ENCODE data around the gene PTGFRN.

PTGFRN gene

GRCh38 chr1:116902723-116903383 lies 6.9 kb upstream of the PTGFRN start:
- ATAC-seq (ENCODE audit: low read depth), result no peak
- H3K27ac Mint-ChIP-seq, result no peak overlapping the region
- H3K9me3 Mint-ChIP-seq, result peaks cover 7% of the 10 kb centered on the region
- no peak overlapping the region for H3K4me3 Mint-ChIP-seq
- DNase-seq (ENCODE audit: low spot score in 2 of 2), result no peak
- H3K27me3 Mint-ChIP-seq, result peaks cover 9% of the 10 kb centered on the region
- no peaks in the 10 kb centered on the region for H3K36me3 Mint-ChIP-seq
- no peaks in the 10 kb centered on the region for H3K4me1 Mint-ChIP-seq

GRCh38 chr1:116904791-116905320 lies 4.9 kb upstream of the PTGFRN start:
- H3K27ac Mint-ChIP-seq, result no peak overlapping the region
- peaks cover 15% of the 10 kb centered on the region for H3K27me3 Mint-ChIP-seq
- DNase-seq (ENCODE audit: low spot score in 2 of 2) (no peak), ATAC-seq (ENCODE audit: low read depth) (no peak)
- no peak overlapping the region for H3K4me3 Mint-ChIP-seq
- H3K36me3 Mint-ChIP-seq, result no peaks in the 10 kb centered on the region
- H3K9me3 Mint-ChIP-seq, result peaks cover under 1% of the 10 kb centered on the region
- no peaks in the 10 kb centered on the region for H3K4me1 Mint-ChIP-seq

DNA sequence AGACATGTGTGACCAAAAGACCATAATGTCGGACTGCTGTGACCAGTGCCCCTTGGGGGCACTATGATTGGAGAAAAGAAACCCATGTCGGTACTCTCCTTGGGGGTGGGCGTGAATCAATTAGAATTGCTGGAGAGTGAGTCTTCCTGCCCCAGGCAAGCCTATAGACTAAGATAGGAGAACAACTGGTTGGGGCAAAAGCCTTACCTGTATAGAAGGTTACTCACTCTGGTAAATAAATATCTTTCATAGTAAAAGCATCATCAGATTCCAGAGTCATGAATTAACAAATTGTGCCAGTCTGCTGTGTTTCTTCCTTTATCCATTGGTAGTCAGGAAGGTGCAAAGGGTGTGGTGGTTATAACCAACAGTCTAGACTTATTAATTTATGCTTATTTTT lies 2.9 kb upstream of the PTGFRN start:
- no peaks in the 10 kb centered on the region for H3K36me3 Mint-ChIP-seq

GRCh38 chr1:116907351-116907750 lies 2.4 kb upstream of the PTGFRN start:
- H3K4me1 Mint-ChIP-seq, result no peaks in the 10 kb centered on the region
- no peak overlapping the region for H3K27ac Mint-ChIP-seq
- DNase-seq (ENCODE audit: low spot score in 2 of 2), result no peak
- H3K4me3 Mint-ChIP-seq, result no peak overlapping the region
- H3K36me3 Mint-ChIP-seq, result no peaks in the 10 kb centered on the region
- no peaks in the 10 kb centered on the region for H3K9me3 Mint-ChIP-seq
- ATAC-seq (ENCODE audit: low read depth), result no peak
- H3K27me3 Mint-ChIP-seq, result peaks cover 10% of the 10 kb centered on the region

More for the DNA sequence above, 2.9 kb upstream of the PTGFRN start:
- Mint-ChIP-seq H3K4me1 (no peaks in the 10 kb centered on the region), H3K4me3 (no peak overlapping the region), H3K9me3 (no peaks in the 10 kb centered on the region), H3K27me3 (peaks cover 11% of the 10 kb centered on the region), H3K27ac (no peak overlapping the region)
- DNase-seq (ENCODE audit: low spot score in 2 of 2) (no peak), ATAC-seq (ENCODE audit: low read depth) (no peak)

DNA sequence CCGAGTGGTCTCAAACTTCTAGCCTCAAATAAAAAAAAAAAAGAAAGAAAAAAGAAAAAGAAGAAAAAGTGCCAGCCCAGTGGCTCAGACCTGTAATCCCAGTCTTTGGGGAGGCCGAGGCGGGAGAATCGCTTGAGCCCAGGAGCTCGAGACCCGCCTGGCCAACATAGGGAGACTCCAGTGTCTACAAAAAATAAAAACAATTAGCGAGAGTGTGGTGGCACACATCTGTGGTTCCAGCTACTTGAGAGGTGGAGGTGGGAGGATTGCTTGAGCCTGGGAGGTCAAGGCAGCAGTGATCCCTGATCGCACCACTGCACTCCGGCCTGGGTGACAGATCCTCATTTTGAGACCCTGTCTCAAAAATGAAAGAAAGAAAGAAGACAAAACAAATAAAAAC lies 1.4 kb upstream of the PTGFRN start:
- no peak for ATAC-seq (ENCODE audit: low read depth)
- DNase-seq (ENCODE audit: low spot score in 2 of 2), result no peak
- Mint-ChIP-seq H3K4me1 (no peaks in the 10 kb centered on the region), H3K27me3 (peaks cover 10% of the 10 kb centered on the region), H3K9me3 (no peaks in the 10 kb centered on the region), H3K36me3 (no peaks in the 10 kb centered on the region), H3K4me3 (no peak overlapping the region), H3K27ac (no peak overlapping the region)

- H3K36me3 Mint-ChIP-seq, result no peaks in the 10 kb centered on the region
- H3K4me1 Mint-ChIP-seq, result no peaks in the 10 kb centered on the region
- H3K27ac Mint-ChIP-seq, result no peak overlapping the region
- peaks cover 10% of the 10 kb centered on the region for H3K27me3 Mint-ChIP-seq
- no peak for DNase-seq (ENCODE audit: low spot score in 2 of 2)
- H3K9me3 Mint-ChIP-seq, result no peaks in the 10 kb centered on the region
- peak overlapping the region; percentile 45 for H3K4me3 Mint-ChIP-seq
- no peak for ATAC-seq (ENCODE audit: low read depth)
These were observed 750 bp upstream of the PTGFRN start for GRCh38 chr1:116908820-116909511.

DNA sequence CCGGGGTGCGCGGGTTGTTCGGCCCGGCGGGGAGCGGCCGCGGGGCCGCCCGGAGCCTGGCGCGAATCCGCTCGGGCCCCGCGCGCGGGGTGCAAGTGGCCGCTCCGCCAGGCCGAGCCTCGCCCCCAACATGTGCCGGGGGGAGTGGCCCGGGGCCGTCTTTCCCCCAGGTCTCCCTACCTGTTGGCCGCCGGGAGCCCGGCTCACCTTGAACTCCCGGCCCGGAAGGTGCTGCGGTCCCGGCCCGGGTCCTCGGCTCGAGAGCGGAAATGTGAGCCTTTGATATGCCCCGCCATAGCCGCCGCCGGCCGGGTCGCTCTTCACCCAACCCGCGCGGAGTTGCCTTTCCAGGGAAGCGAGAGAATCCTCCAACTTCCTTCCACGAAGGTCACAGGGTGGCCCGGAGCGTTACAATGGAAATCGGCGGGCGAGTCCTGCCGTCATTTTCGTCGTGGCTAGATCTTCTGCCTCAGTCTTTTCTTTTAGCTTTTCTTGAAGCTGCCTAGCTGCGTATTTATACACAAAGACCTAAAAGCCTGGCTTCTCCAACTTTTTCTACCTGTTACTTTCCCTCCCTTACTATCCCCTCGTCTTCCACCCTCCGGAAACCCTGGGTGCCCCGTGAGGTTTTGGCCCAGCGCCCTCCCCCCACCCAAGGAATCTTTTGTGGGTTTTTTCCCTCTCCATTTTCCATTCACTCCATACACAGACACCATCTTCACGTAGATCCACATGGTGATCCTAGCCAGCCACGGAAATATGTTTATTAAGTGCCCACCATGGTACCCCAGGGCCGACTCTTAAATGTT lies 867 bp downstream of the PTGFRN start:
- Mint-ChIP-seq H3K27me3 (peaks cover 10% of the 10 kb centered on the region), H3K27ac (no peak overlapping the region), H3K4me3 (no peak overlapping the region), H3K4me1 (no peaks in the 10 kb centered on the region), H3K36me3 (no peaks in the 10 kb centered on the region), H3K9me3 (no peaks in the 10 kb centered on the region)
- no peak for ATAC-seq (ENCODE audit: low read depth)
- no peak for DNase-seq (ENCODE audit: low spot score in 2 of 2)

GRCh38 chr1:116911188-116911553 lies 1.5 kb downstream of the PTGFRN start:
- DNase-seq (ENCODE audit: low spot score in 2 of 2) (no peak), ATAC-seq (ENCODE audit: low read depth) (no peak)
- Mint-ChIP-seq H3K4me3 (no peak overlapping the region), H3K27me3 (peaks cover 10% of the 10 kb centered on the region), H3K4me1 (no peaks in the 10 kb centered on the region), H3K36me3 (no peaks in the 10 kb centered on the region), H3K9me3 (no peaks in the 10 kb centered on the region), H3K27ac (no peak overlapping the region)

- H3K27ac Mint-ChIP-seq, result no peak overlapping the region
- no peaks in the 10 kb centered on the region for H3K4me1 Mint-ChIP-seq
- no peaks in the 10 kb centered on the region for H3K9me3 Mint-ChIP-seq
- peaks cover 8% of the 10 kb centered on the region for H3K27me3 Mint-ChIP-seq
- no peak overlapping the region for H3K4me3 Mint-ChIP-seq
- no peaks in the 10 kb centered on the region for H3K36me3 Mint-ChIP-seq
- DNase-seq (ENCODE audit: low spot score in 2 of 2), result no peak
- ATAC-seq (ENCODE audit: low read depth), result no peak
These were observed 2.2 kb downstream of the PTGFRN start for GRCh38 chr1:116911779-116912469.

DNA sequence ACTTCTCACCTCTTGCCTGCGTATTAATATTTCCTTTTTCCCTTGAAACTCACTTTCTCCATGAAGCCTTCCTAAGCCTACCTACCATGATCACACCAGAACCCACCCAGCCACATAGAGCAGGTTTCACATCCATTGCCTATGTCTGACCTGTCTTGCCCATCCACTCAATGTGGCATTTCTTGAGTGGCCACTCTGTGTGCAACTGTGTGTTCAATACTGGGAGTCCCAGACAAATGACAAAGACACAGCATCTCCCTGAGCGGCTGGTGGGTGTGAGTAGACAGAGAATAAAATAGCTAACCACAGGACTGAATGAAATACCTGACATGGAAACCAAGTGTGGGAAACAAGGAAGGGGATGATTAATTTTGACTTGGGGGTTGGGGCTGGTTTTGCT lies 3.1 kb downstream of the PTGFRN start:
- Mint-ChIP-seq H3K27ac (no peak overlapping the region), H3K4me3 (no peak overlapping the region), H3K36me3 (no peaks in the 10 kb centered on the region), H3K4me1 (no peaks in the 10 kb centered on the region), H3K27me3 (peaks cover 7% of the 10 kb centered on the region), H3K9me3 (no peaks in the 10 kb centered on the region)
- no peak for ATAC-seq (ENCODE audit: low read depth)
- DNase-seq (ENCODE audit: low spot score in 2 of 2), result no peak

DNA sequence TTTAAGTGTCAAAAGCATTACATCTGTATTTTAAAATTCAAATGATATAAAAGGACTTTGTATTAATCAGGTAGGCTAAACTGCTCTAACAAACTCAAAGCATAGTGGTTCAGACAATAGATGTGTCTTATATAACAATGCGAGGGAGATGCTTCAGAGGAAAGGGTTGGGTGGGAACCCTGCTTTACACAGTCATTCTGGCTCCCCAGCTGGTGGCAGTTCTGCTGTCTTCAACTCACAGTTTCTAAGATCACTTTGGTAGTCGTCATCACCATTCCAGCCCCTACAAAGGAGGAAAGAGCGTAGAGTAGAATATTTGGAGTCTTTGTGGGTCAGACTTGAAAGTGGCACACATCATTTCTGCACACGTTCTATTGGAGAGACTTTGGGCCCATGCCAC lies 4.2 kb downstream of the PTGFRN start:
- H3K4me3 Mint-ChIP-seq, result no peak overlapping the region
- H3K27me3 Mint-ChIP-seq, result peaks cover 3% of the 10 kb centered on the region
- no peaks in the 10 kb centered on the region for H3K9me3 Mint-ChIP-seq
- H3K36me3 Mint-ChIP-seq, result no peaks in the 10 kb centered on the region
- no peak overlapping the region for H3K27ac Mint-ChIP-seq
- H3K4me1 Mint-ChIP-seq, result no peaks in the 10 kb centered on the region
- ATAC-seq (ENCODE audit: low read depth) (no peak), DNase-seq (ENCODE audit: low spot score in 2 of 2) (no peak)

DNA sequence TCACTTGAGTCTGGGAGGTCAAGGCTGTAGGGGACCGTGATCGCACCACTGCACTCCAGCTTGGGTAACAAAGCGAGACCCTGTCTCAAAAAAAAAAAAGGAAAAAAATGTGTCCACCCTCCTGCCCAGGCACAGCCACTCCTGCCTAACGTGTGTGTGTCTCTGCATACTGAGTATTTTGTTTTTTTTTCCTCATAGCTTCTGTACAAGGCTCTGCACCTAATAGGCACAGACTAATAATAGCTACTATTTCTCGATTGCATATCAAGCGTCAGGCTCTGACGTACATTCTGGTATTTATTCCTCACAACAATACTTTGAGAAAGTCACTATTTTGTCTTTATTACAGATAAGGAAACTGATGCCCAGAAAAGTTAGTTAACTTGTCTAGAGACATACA lies 5.0 kb downstream of the PTGFRN start:
- Mint-ChIP-seq H3K9me3 (no peaks in the 10 kb centered on the region), H3K27me3 (no peaks in the 10 kb centered on the region), H3K4me1 (no peaks in the 10 kb centered on the region), H3K27ac (no peak overlapping the region), H3K36me3 (no peaks in the 10 kb centered on the region), H3K4me3 (no peak overlapping the region)
- DNase-seq (ENCODE audit: low spot score in 2 of 2), result no peak
- no peak for ATAC-seq (ENCODE audit: low read depth)

DNA sequence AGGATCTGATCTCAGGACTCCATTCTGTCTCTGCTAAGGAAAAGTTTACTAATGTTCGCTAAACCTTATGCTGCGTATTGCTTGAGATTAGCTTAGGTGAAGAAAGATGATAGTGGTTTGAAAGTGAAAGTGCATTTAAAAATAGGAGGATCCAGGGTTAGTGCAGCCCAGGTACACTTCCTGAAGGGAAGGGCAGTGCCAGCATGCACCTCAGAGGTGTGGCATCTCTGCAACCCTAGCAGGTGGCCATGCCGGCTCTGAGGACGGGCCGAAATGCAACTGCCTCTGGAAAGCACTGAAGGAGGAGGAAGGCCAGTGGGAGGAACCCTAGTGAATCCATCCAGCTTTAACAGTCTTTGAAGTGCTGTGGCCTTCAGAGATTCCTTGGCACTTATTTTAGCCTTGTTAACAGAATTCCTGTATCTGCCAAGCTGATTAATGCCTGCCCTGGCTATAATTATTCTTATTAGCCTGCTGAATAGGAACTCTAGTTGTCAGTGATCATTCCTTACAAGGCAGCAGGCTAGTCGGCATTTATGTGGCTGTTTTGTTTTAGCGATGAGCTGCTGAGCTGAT lies 5.5 kb downstream of the PTGFRN start:
- no peaks in the 10 kb centered on the region for H3K36me3 Mint-ChIP-seq
- H3K4me3 Mint-ChIP-seq, result no peak overlapping the region
- no peak overlapping the region for H3K27ac Mint-ChIP-seq
- H3K27me3 Mint-ChIP-seq, result no peaks in the 10 kb centered on the region
- H3K4me1 Mint-ChIP-seq, result no peaks in the 10 kb centered on the region
- H3K9me3 Mint-ChIP-seq, result no peaks in the 10 kb centered on the region
- no peak for ATAC-seq (ENCODE audit: low read depth)
- no peak for DNase-seq (ENCODE audit: low spot score in 2 of 2)
